Astrocyte (in vitro differentiated cells and primary cell): ENCODE data around the gene SBF2. TPM values are rescaled to one million over a fixed set of nuclear protein-coding genes. Genes with fewer than 3 reads are reported as not detected.

Source experiments
- DNase-seq: peaks from one replicate; pipeline ENCODE4 v3.0.0-alpha.2; 2010; ENCODE audit warnings: low read depth
- FAIRE-seq: peaks from 2 replicates; lab custom pipeline; 2011; peaks lifted over from hg19 to GRCh38; lab: Jason Lieb, UNC
- H2AFZ ChIP-seq: 2 replicates; pipeline ENCODE4 v1.6.0; 2012; ENCODE audit warnings: low read depth, low read length, inconsistent platforms
- H3K27ac ChIP-seq: 2 replicates; pipeline ENCODE4 v1.5.1; 2011; ENCODE audit warnings: low read depth, low read length, inconsistent platforms
- H3K27me3 ChIP-seq: 2 replicates; pipeline ENCODE4 v1.6.0; 2011; ENCODE audit warnings: low read length, inconsistent platforms; ENCODE audit not compliant: insufficient read depth
- H3K36me3 ChIP-seq: 2 replicates; pipeline ENCODE4 v1.5.1; 2011; ENCODE audit warnings: low read length, inconsistent platforms; ENCODE audit not compliant: insufficient read depth
- H3K4me1 ChIP-seq: 2 replicates; pipeline ENCODE4 v1.5.1; 2011; ENCODE audit warnings: low read length, inconsistent platforms; ENCODE audit not compliant: insufficient read depth
- H3K4me2 ChIP-seq: 2 replicates; pipeline ENCODE4 v1.6.0; 2012; ENCODE audit warnings: low read length, inconsistent platforms
- H3K4me3 ChIP-seq: 2 replicates; pipeline ENCODE4 v1.5.1; 2011; ENCODE audit warnings: low read depth, mild to moderate bottlenecking, low read length, inconsistent platforms; ENCODE audit not compliant: insufficient read depth
- H3K79me2 ChIP-seq: 2 replicates; pipeline ENCODE4 v1.6.0; 2012; ENCODE audit warnings: mild to moderate bottlenecking, low read length, inconsistent platforms; ENCODE audit not compliant: insufficient read depth
- H3K9ac ChIP-seq: 2 replicates; pipeline ENCODE4 v1.6.0; 2012; ENCODE audit warnings: mild to moderate bottlenecking, low read length, inconsistent platforms
- H3K9me3 ChIP-seq: 2 replicates; pipeline ENCODE4 v1.5.1; 2012; ENCODE audit warnings: low read depth, mild to moderate bottlenecking, low read length, inconsistent platforms; ENCODE audit not compliant: insufficient read depth
- H4K20me1 ChIP-seq: 2 replicates; pipeline ENCODE4 v1.6.0; 2012; ENCODE audit warnings: low read length, inconsistent platforms; ENCODE audit not compliant: insufficient read depth
- H3K27ac Mint-ChIP-seq: one replicate; pipeline ENCODE4 v1.8.0; 2021; ENCODE audit warnings: mild to moderate bottlenecking, mixed read lengths; ENCODE audit not compliant: unreplicated experiment
- H3K27me3 Mint-ChIP-seq: one replicate; pipeline ENCODE4 v1.8.0; 2021; ENCODE audit warnings: low read depth, mixed read lengths; ENCODE audit not compliant: unreplicated experiment
- H3K36me3 Mint-ChIP-seq: one replicate; pipeline ENCODE4 v1.8.0; 2021; ENCODE audit warnings: low read depth, mixed read lengths; ENCODE audit not compliant: unreplicated experiment
- H3K4me1 Mint-ChIP-seq: one replicate; pipeline ENCODE4 v1.8.0; 2021; ENCODE audit warnings: low read depth, mixed read lengths; ENCODE audit not compliant: unreplicated experiment
- H3K4me3 Mint-ChIP-seq: one replicate; pipeline ENCODE4 v1.8.0; 2021; ENCODE audit warnings: mild to moderate bottlenecking, moderate library complexity, mixed read lengths; ENCODE audit not compliant: unreplicated experiment
- H3K9me3 Mint-ChIP-seq: one replicate; pipeline ENCODE4 v1.8.0; 2021; ENCODE audit warnings: mild to moderate bottlenecking, mixed read lengths; ENCODE audit not compliant: unreplicated experiment
- CTCF ChIP-seq: IDR thresholded peaks from 2 replicates; pipeline ENCODE4 v1.5.1; 2011; ENCODE audit warnings: low read depth, mild to moderate bottlenecking, inconsistent platforms, low read length, moderate library complexity; ENCODE audit not compliant: insufficient read depth
- EZH2 ChIP-seq: IDR thresholded peaks from 2 replicates; pipeline ENCODE4 v1.6.1; 2012; ENCODE audit warnings: mild to moderate bottlenecking, low read length, inconsistent platforms; ENCODE audit not compliant: insufficient read depth
- total RNA-seq: library from RNA; stranded (reverse); gene quantifications from 2 replicates; pipeline ENCODE4 v1.2.1, GENCODE V29; 2021

SBF2 gene
- total RNA-seq, 1 donor from 2014 or later: 50.0 TPM

GRCh38 chr11:9851366-9851765, 442.7 kb downstream of the SBF2 start:
- Histone ChIP-seq H3K9me3 (no peaks in the 10 kb centered on the region), H3K4me3 (no peak overlapping the region), H3K36me3 (no peaks in the 10 kb centered on the region), H4K20me1 (no peaks in the 10 kb centered on the region), H3K9ac (no peak overlapping the region), H3K4me2 (no peak overlapping the region), H3K27ac (no peak overlapping the region), H3K4me1 (peaks cover 8% of the 10 kb centered on the region), H3K79me2 (no peaks in the 10 kb centered on the region), H2AFZ (no peak overlapping the region), H3K27me3 (no peaks in the 10 kb centered on the region)
- FAIRE-seq (no peak), DNase-seq (peak; percentile 59)
- Mint-ChIP-seq H3K27ac (peak overlapping the region; percentile 47), H3K4me1 (peaks cover 31% of the 10 kb centered on the region), H3K27me3 (no peaks in the 10 kb centered on the region), H3K36me3 (peaks cover 18% of the 10 kb centered on the region), H3K9me3 (no peaks in the 10 kb centered on the region), H3K4me3 (no peak overlapping the region)
- TF ChIP-seq CTCF (no peak), EZH2 (no peak)

GRCh38 chr11:9850224-9850895, 443.7 kb downstream of the SBF2 start:
- no peak overlapping the region for H3K27ac Mint-ChIP-seq
- Histone ChIP-seq H3K27ac (no peak overlapping the region), H3K4me1 (peaks cover 3% of the 10 kb centered on the region), H3K79me2 (no peaks in the 10 kb centered on the region), H3K36me3 (peaks cover 2% of the 10 kb centered on the region), H3K27me3 (no peaks in the 10 kb centered on the region), H4K20me1 (no peaks in the 10 kb centered on the region), H3K4me3 (no peak overlapping the region), H3K4me2 (no peak overlapping the region), H3K9me3 (no peaks in the 10 kb centered on the region), H2AFZ (no peak overlapping the region), H3K9ac (no peak overlapping the region)
- no peaks in the 10 kb centered on the region for H3K27me3 Mint-ChIP-seq
- H3K9me3 Mint-ChIP-seq: no peaks in the 10 kb centered on the region
- no peak for TF ChIP-seq CTCF
- TF ChIP-seq EZH2: no peak
- H3K36me3 Mint-ChIP-seq: peaks cover 18% of the 10 kb centered on the region
- peaks cover 31% of the 10 kb centered on the region for H3K4me1 Mint-ChIP-seq
- DNase-seq: no peak
- FAIRE-seq: no peak
- no peak overlapping the region for H3K4me3 Mint-ChIP-seq

GRCh38 chr11:9849389-9849788, 444.6 kb downstream of the SBF2 start:
- Histone ChIP-seq H3K4me1 (peaks cover 3% of the 10 kb centered on the region), H3K27me3 (no peaks in the 10 kb centered on the region), H3K79me2 (no peaks in the 10 kb centered on the region), H3K9me3 (no peaks in the 10 kb centered on the region), H2AFZ (no peak overlapping the region), H3K4me2 (no peak overlapping the region), H3K9ac (no peak overlapping the region), H3K36me3 (peaks cover 6% of the 10 kb centered on the region), H4K20me1 (no peaks in the 10 kb centered on the region), H3K4me3 (no peak overlapping the region), H3K27ac (no peak overlapping the region)
- peaks cover 31% of the 10 kb centered on the region for H3K4me1 Mint-ChIP-seq
- H3K27me3 Mint-ChIP-seq: no peaks in the 10 kb centered on the region
- H3K4me3 Mint-ChIP-seq: no peak overlapping the region
- TF ChIP-seq CTCF (no peak), EZH2 (no peak)
- H3K9me3 Mint-ChIP-seq: no peaks in the 10 kb centered on the region
- peak; percentile 47 for FAIRE-seq
- H3K36me3 Mint-ChIP-seq: peaks cover 18% of the 10 kb centered on the region
- no peak overlapping the region for H3K27ac Mint-ChIP-seq
- no peak for DNase-seq
